Kidney (tissue), 14 donors: Measurements from ENCODE around the gene KBTBD3. TPM values are rescaled to one million over a fixed set of nuclear protein-coding genes. Genes with fewer than 3 reads are reported as not detected.
"Not testable (repeated sequence)": the region's sequence is repeated elsewhere in the genome, so short reads cannot be mapped to it uniquely, and the experiment has no call there.

Source experiments
- DNase-seq, 5 donors: peaks; one replicate each; pipeline ENCODE4 v3.0.0-alpha.2; 2013 to 2020
- FAIRE-seq: peaks from 2 replicates; lab custom pipeline; 2012; peaks lifted over from hg19 to GRCh38; lab: Jason Lieb, UNC
- H3K27ac ChIP-seq, 2 donors: one replicate each; pipeline ENCODE4 v1.7.0; 2013; ENCODE audit warnings: low read depth in 2 of 2, low read length in 2 of 2, inconsistent platforms in 1 of 2
- H3K27me3 ChIP-seq: one replicate; pipeline ENCODE4 v1.7.1; 2013; ENCODE audit warnings: low read length, inconsistent platforms; ENCODE audit not compliant: control insufficient read depth, insufficient read depth
- H3K36me3 ChIP-seq, 3 donors: one replicate each; pipeline versions ENCODE4 v1.7.0 to v1.7.1; 2013; ENCODE audit warnings: low read length in 3 of 3, control low read depth in 1 of 3, inconsistent platforms in 1 of 3; ENCODE audit not compliant: insufficient read depth in 3 of 3, control insufficient read depth in 2 of 3
- H3K4me1 ChIP-seq, 3 donors: one replicate each; pipeline versions ENCODE4 v1.7.0 to v1.7.1; 2013; ENCODE audit warnings: low read length in 3 of 3, inconsistent platforms in 1 of 3, low read depth in 1 of 3; ENCODE audit not compliant: control insufficient read depth in 2 of 3, insufficient read depth in 2 of 3
- H3K4me3 ChIP-seq, 3 donors: one replicate each; pipeline versions ENCODE4 v1.7.0 to v1.8.1; 2013; ENCODE audit warnings: low read length in 3 of 3, control low read depth in 1 of 3, inconsistent platforms in 1 of 3
- H3K9ac ChIP-seq, 3 donors: one replicate each; pipeline versions ENCODE4 v1.7.0 to v1.7.1; 2013; ENCODE audit warnings: low read length in 3 of 3, control low read depth in 1 of 3, inconsistent platforms in 1 of 3
- H3K9me3 ChIP-seq, 3 donors: one replicate each; pipeline versions ENCODE4 v1.7.0 to v1.7.1; 2013; ENCODE audit warnings: low read length in 3 of 3, control low read depth in 1 of 3, inconsistent platforms in 1 of 3; ENCODE audit not compliant: control insufficient read depth in 2 of 3, insufficient read depth in 1 of 3
- CTCF ChIP-seq: IDR thresholded peaks from 3 replicates; pipeline ENCODE4 v1.5.1; 2012; ENCODE audit warnings: mild to moderate bottlenecking, moderate library complexity, borderline replicate concordance; ENCODE audit not compliant: insufficient read depth; ENCODE audit errors: extremely low read depth
- intact Hi-C: fragments of 100-400 bp; cut with DNase I; formaldehyde crosslinking; loops from one replicate; pipeline ENCODE4 v1.11.1; 2022
- polyA plus RNA-seq: library from polyadenylated mRNA; stranded (reverse); fragments of 350-450 nt; fragmentation: Illumina TruSeq; extraction: RNeasy Lipid Tissue Mini Kit (QIAGEN cat#74804); gene quantifications from one replicate; pipeline ENCODE4 v1.2.3, GENCODE V29; 2014; ENCODE audit warnings: low read depth, low replicate concordance; ENCODE audit not compliant: insufficient read depth
- total RNA-seq: library from RNA; stranded (reverse); fragmentation: NEBNext Ultra II Directional; extraction: Animal tissue kit (Norgen Biotek cat#: 25700); gene quantifications from one replicate; pipeline ENCODE4 v1.2.1, GENCODE V29; 2021
- donor health status: control.
- donor health status: control.
- donor health status: control.
- donor health status: control.
- donor health status: control.
- donor health status: DM: yes; HTN: yes; CAD: no.
- donor health status: Normal renal cell carcinoma (clear cell type).

The KBTBD3 gene
- total and polyA plus RNA-seq, 2 donors from 2014 or later = 8.1 to 10.2 TPM

- no peaks in the 10 kb centered on the region for H3K4me1 ChIP-seq
- no peak overlapping the region for H3K4me3 ChIP-seq
- H3K36me3 ChIP-seq = peaks cover 9 to 24% (median 14%) of the 10 kb centered on the region in 3 donors
- TF ChIP-seq CTCF = no peak
- H3K27me3 ChIP-seq = no peaks in the 10 kb centered on the region
- no peak overlapping the region for H3K27ac ChIP-seq
- intact Hi-C loops = no loop called here
- H3K9me3 ChIP-seq = no peaks in the 10 kb centered on the region
- no peak for DNase-seq
- H3K9ac ChIP-seq = no peak overlapping the region
- no peak for FAIRE-seq
Observed at GRCh38 chr11:106011481-106011880, 65.7 kb downstream of the KBTBD3 start.

- FAIRE-seq, H3K9me3 ChIP-seq, H3K36me3 ChIP-seq, DNase-seq, H3K9ac ChIP-seq, intact Hi-C loops, H3K27me3 ChIP-seq, H3K4me1 ChIP-seq, H3K27ac ChIP-seq, H3K4me3 ChIP-seq: not testable (repeated sequence)
Observed at GRCh38 chr11:106003094-106003493, 74.1 kb downstream of the KBTBD3 start.

GRCh38 chr11:106001304-106002012, 75.7 kb downstream of the KBTBD3 start:
- H3K27me3 ChIP-seq = no peaks in the 10 kb centered on the region
- peaks cover 0 to 2% (median 0%) of the 10 kb centered on the region in 3 donors for H3K36me3 ChIP-seq
- no peak overlapping the region for H3K27ac ChIP-seq
- TF ChIP-seq CTCF = no peak
- intact Hi-C loops = no loop called here
- no peak overlapping the region for H3K4me3 ChIP-seq
- DNase-seq = no peak
- peaks cover 0 to 2% (median 0%) of the 10 kb centered on the region in 3 donors for H3K9me3 ChIP-seq
- no peaks in the 10 kb centered on the region for H3K4me1 ChIP-seq
- FAIRE-seq = no peak
- no peak overlapping the region for H3K9ac ChIP-seq

Other genes starting within 250 kb of the KBTBD3 start
- gene MSANTD4, start 55.1 kb downstream of the KBTBD3 start, total RNA-seq = 18.0 TPM
- gene MSANTD4, start 55.1 kb downstream of the KBTBD3 start, polyA plus RNA-seq = 10.0 TPM
- gene AASDHPPT, start 315 bp upstream of the KBTBD3 start, total RNA-seq = 33.0 TPM
- gene AASDHPPT, start 315 bp upstream of the KBTBD3 start, polyA plus RNA-seq = 20.8 TPM